SK-N-SH (cell line): ENCODE data around the gene VAPB. TPM values are rescaled to one million over a fixed set of nuclear protein-coding genes. Genes with fewer than 3 reads are reported as not detected.

Experiments used
- CTCF ChIA-PET: fragments of 300-600, 350-600 bp; formaldehyde crosslinking; extraction: SDS; loops from one replicate; lab custom pipeline; 2021; lab: Yijun Ruan, JAX
- POLR2A ChIA-PET: fragments of 350-600 bp; sonication (Branson Sonifier 250); formaldehyde crosslinking; extraction: SDS; loops from one replicate; lab custom pipeline; 2020; ENCODE audit warnings: antibody characterized with exemption, inconsistent platforms; lab: Yijun Ruan, JAX
- DNase-seq: peaks from one replicate; pipeline ENCODE4 v3.0.0; 2012
- H2AFZ ChIP-seq: fragments of 200-600 bp; sonication (generic); 2 replicates; pipeline ENCODE4 v1.8.1; 2016; ENCODE audit warnings: antibody characterized with exemption, mild to moderate bottlenecking, low read depth
- H3F3A ChIP-seq: fragments of 200-600 bp; sonication (generic); replicated peaks from 2 replicates; pipeline ENCODE3; 2016; ENCODE audit warnings: antibody characterized with exemption, mild to moderate bottlenecking; ENCODE audit not compliant: insufficient read depth
- H3K27ac ChIP-seq, 2 experiments: fragments of 200-500 bp in 1 of 2; fragments of 200-600 bp in 1 of 2; sonication (Bioruptor generic) in 1 of 2; sonication (generic), shearing (Covaris generic) in 1 of 2; 2 replicates each; pipeline versions ENCODE4 v1.5.1 to v1.6.1; 2014 to 2016; ENCODE audit warnings: low read depth in 2 of 2, inconsistent platforms in 1 of 2, low read length in 1 of 2, mild to moderate bottlenecking in 1 of 2, mixed read lengths in 1 of 2
- H3K27me3 ChIP-seq: fragments of 200-600 bp; sonication (generic), shearing (Covaris generic); 2 replicates; pipeline ENCODE4 v1.6.1; 2016; ENCODE audit warnings: mixed run types; ENCODE audit not compliant: insufficient read depth
- H3K36me3 ChIP-seq, 2 experiments: fragments of 200-500 bp in 1 of 2; fragments of 200-600 bp in 1 of 2; sonication (Bioruptor generic) in 1 of 2; sonication (generic) in 1 of 2; replicated peaks in 1 of 2; 2 replicates each; pipeline versions ENCODE3 to v1.5.1; 2014 to 2016; ENCODE audit warnings: low read length in 1 of 2, mild to moderate bottlenecking in 1 of 2; ENCODE audit not compliant: insufficient read depth in 2 of 2, control insufficient read depth in 1 of 2
- H3K4me1 ChIP-seq, 2 experiments: fragments of 200-500 bp in 1 of 2; fragments of 200-600 bp in 1 of 2; sonication (Bioruptor generic) in 1 of 2; sonication (generic), shearing (Covaris generic) in 1 of 2; 2 replicates each; pipeline versions ENCODE4 v1.5.1 to v1.6.1; 2014 to 2016; ENCODE audit warnings: low read depth in 1 of 2, low read length in 1 of 2, mixed run types in 1 of 2; ENCODE audit not compliant: insufficient read depth in 2 of 2, control insufficient read depth in 1 of 2
- H3K4me2 ChIP-seq: fragments of 200-600 bp; sonication (generic), shearing (Covaris generic); 2 replicates; pipeline ENCODE4 v1.6.1; 2017; ENCODE audit warnings: mixed run types
- H3K4me3 ChIP-seq, 2 experiments: fragments of 200-500 bp in 1 of 2; fragments of 200-600 bp in 1 of 2; sonication (Bioruptor generic) in 1 of 2; sonication (generic), shearing (Covaris generic) in 1 of 2; 2 replicates each; pipeline versions ENCODE4 v1.5.1 to v1.8.1; 2014 to 2016; ENCODE audit warnings: low read depth in 2 of 2, inconsistent platforms in 1 of 2, low read length in 1 of 2, mild to moderate bottlenecking in 1 of 2, mixed read lengths in 1 of 2, moderate library complexity in 1 of 2
- H3K79me2 ChIP-seq: fragments of 200-600 bp; sonication (generic); 2 replicates; pipeline ENCODE4 v1.8.1; 2017; ENCODE audit warnings: mild to moderate bottlenecking; ENCODE audit not compliant: insufficient read depth
- H3K9ac ChIP-seq: fragments of 200-600 bp; sonication (generic); 2 replicates; pipeline ENCODE4 v1.6.1; 2017; ENCODE audit warnings: mixed run types
- H3K9me2 ChIP-seq: fragments of 200-600 bp; sonication (generic); 2 replicates; pipeline ENCODE4 v1.6.1; 2017; ENCODE audit warnings: mixed run types
- H3K9me3 ChIP-seq: fragments of 200-600 bp; sonication (generic); 2 replicates; pipeline ENCODE4 v1.6.1; 2017; ENCODE audit warnings: mixed run types, mild to moderate bottlenecking, moderate library complexity
- H4K20me1 ChIP-seq: fragments of 200-600 bp; sonication (generic); 2 replicates; pipeline ENCODE4 v1.6.1; 2017; ENCODE audit warnings: mild to moderate bottlenecking, mixed run types; ENCODE audit not compliant: insufficient read depth
- CHD2 ChIP-seq: fragments of 150-350 bp; IDR thresholded peaks from 2 replicates; pipeline ENCODE4 v1.6.1; 2018; ENCODE audit warnings: low read length; ENCODE audit not compliant: partially characterized antibody
- FOSL2 ChIP-seq: IDR thresholded peaks from 2 replicates; pipeline ENCODE4 v1.4.0; 2012; ENCODE audit warnings: low read depth, mild to moderate bottlenecking, moderate library complexity, borderline replicate concordance
- FOXM1 ChIP-seq: IDR thresholded peaks from 2 replicates; pipeline ENCODE4 v1.4.0; 2012; ENCODE audit warnings: low read depth, mild to moderate bottlenecking
- JUND ChIP-seq: IDR thresholded peaks from 2 replicates; pipeline ENCODE4 v1.4.0; 2012
- MXI1 ChIP-seq: IDR thresholded peaks from 2 replicates; pipeline ENCODE4 v1.6.1; 2012; ENCODE audit warnings: mild to moderate bottlenecking, low read depth, low read length, improper control_type of control experiment
- NRF1 ChIP-seq: IDR thresholded peaks from 2 replicates; pipeline ENCODE4 v1.6.1; 2012; ENCODE audit warnings: low read depth, mild to moderate bottlenecking, low read length
- POLR2AphosphoS5 ChIP-seq: IDR thresholded peaks from 2 replicates; pipeline ENCODE4 v1.6.1; 2012; ENCODE audit warnings: low read depth, low read length
- RAD21 ChIP-seq: IDR thresholded peaks from 2 replicates; pipeline ENCODE4 v1.6.1; 2012; ENCODE audit warnings: mild to moderate bottlenecking, low read length
- RCOR1 ChIP-seq: fragments of 150-350 bp; IDR thresholded peaks from 2 replicates; pipeline ENCODE4 v1.6.1; 2017; ENCODE audit warnings: antibody characterized with exemption, low read length
- SMC3 ChIP-seq: IDR thresholded peaks from 2 replicates; pipeline ENCODE4 v1.6.1; 2012; ENCODE audit warnings: low read depth, low read length, improper control_type of control experiment
- TAF1 ChIP-seq: IDR thresholded peaks from 2 replicates; pipeline ENCODE4 v1.6.1; 2012; ENCODE audit warnings: low read depth, mild to moderate bottlenecking, low read length, moderate library complexity, borderline replicate concordance
- WGBS: methylation state at CpG from one replicate; pipeline ENCODE4 v1.1.6; 2017; ENCODE audit warnings: low lambda C conversion rate; 5-methylcytosine and 5-hydroxymethylcytosine counted together
- polyA plus RNA-seq, 3 experiments: library from polyadenylated mRNA; depleted of rRNA; stranded (reverse); fragments of >200 nt; gene quantifications; 2 replicates each; pipeline ENCODE4 v1.2.3, GENCODE V29; 2012
- TF ChIP-seq, protein P1 (sequence below): fragments of 200-600 bp; sonication (generic); IDR thresholded peaks from 2 replicates; pipeline ENCODE4 v1.6.1; 2017; ENCODE audit warnings: antibody characterized with exemption, mild to moderate bottlenecking, moderate library complexity
- TF ChIP-seq, protein P2 (sequence below): fragments of 150-350 bp; IDR thresholded peaks from 2 replicates; pipeline ENCODE4 v1.6.1; 2016; ENCODE audit warnings: mild to moderate bottlenecking, low read depth, low read length
- TF ChIP-seq, protein P3 (sequence below): IDR thresholded peaks from 2 replicates; pipeline ENCODE4; 2012

VAPB gene
- polyA plus RNA-seq, 1 of the 3 experiments (the other 2 are of a cell fraction) = 16.9 TPM

DNA sequence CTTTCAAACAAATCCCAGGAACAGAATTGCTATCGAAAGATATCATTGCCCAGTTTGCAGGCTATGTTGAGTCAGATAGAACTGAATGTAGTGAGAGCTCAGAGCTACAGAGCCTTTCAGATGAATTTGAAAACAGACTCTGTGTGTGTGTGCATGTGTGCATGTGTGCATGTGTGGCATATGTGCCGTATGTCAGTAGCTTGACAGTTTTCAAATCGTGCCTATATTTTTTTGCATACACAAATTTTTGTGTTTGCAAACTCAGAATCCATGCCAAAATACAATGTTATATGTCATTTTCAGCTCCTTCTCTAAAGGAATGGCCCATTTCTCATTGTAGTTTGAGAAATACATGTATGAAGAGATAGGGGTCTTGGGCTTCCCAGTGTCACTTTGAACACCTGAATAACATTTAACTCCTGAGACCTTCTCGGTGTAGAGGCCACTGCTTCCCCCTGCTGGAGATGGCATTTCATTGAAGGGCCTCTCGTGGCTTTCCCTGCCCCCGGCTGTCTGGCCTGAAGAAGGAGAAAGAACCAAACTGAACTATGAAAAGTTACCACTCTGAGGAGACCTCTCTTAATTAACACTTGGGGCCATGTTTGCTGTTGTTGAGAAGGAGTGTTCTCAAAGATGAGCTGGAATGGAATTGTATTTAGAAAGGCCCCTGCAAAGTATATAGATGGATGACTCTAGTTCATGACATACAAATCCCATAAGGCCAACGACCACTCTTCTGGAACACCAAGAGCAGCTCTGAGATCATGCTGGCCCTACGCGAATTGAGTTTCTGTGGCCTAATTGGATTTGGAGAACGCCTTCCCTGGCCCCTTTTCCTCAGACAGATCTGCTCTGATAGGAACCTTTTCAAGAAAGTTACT is 58.7 kb downstream of the VAPB start:
- no peak overlapping the region for H3K9ac ChIP-seq
- ChIA-PET POLR2A (interaction anchor here (0.6 kb wide), 1 partner anchor 203 kb away, joined by 3 read pairs; the partner anchor contains the start of gene STX16), CTCF (interaction anchor here (0.6 to 4.2 kb wide), 35 partner anchors 10 to 391 kb away, joined by 3 to 29 read pairs (median 4); partner anchors contain the start of gene STX16)
- H3K27ac ChIP-seq = no peak overlapping the region; a peak in 1 of 4 replicates
- H3K4me2 ChIP-seq = no peak overlapping the region
- peaks cover 35 to 47% of the 10 kb centered on the region in 2 experiments for H3K36me3 ChIP-seq
- no peaks in the 10 kb centered on the region for H3K9me2 ChIP-seq
- no peak for DNase-seq
- no peaks in the 10 kb centered on the region for H4K20me1 ChIP-seq
- no peaks in the 10 kb centered on the region for H3K27me3 ChIP-seq
- H3F3A ChIP-seq = peaks cover 10% of the 10 kb centered on the region
- no peak overlapping the region for H3K4me3 ChIP-seq
- H3K79me2 ChIP-seq = peaks cover 55% of the 10 kb centered on the region; the same call in 1 of the 2 replicates
- H3K9me3 ChIP-seq = no peaks in the 10 kb centered on the region
- TF ChIP-seq RAD21 = peak; percentile 77
- TF ChIP-seq SMC3 = peak; percentile 80
- peak; percentile 45 for TF ChIP-seq CHD2
- TF ChIP-seq, protein P1, sequence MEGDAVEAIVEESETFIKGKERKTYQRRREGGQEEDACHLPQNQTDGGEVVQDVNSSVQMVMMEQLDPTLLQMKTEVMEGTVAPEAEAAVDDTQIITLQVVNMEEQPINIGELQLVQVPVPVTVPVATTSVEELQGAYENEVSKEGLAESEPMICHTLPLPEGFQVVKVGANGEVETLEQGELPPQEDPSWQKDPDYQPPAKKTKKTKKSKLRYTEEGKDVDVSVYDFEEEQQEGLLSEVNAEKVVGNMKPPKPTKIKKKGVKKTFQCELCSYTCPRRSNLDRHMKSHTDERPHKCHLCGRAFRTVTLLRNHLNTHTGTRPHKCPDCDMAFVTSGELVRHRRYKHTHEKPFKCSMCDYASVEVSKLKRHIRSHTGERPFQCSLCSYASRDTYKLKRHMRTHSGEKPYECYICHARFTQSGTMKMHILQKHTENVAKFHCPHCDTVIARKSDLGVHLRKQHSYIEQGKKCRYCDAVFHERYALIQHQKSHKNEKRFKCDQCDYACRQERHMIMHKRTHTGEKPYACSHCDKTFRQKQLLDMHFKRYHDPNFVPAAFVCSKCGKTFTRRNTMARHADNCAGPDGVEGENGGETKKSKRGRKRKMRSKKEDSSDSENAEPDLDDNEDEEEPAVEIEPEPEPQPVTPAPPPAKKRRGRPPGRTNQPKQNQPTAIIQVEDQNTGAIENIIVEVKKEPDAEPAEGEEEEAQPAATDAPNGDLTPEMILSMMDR = peak; percentile 74
- TF ChIP-seq, protein P2, sequence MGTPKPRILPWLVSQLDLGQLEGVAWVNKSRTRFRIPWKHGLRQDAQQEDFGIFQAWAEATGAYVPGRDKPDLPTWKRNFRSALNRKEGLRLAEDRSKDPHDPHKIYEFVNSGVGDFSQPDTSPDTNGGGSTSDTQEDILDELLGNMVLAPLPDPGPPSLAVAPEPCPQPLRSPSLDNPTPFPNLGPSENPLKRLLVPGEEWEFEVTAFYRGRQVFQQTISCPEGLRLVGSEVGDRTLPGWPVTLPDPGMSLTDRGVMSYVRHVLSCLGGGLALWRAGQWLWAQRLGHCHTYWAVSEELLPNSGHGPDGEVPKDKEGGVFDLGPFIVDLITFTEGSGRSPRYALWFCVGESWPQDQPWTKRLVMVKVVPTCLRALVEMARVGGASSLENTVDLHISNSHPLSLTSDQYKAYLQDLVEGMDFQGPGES = no peak
- H3K4me1 ChIP-seq = peaks cover 4 to 42% of the 10 kb centered on the region in 2 experiments; a peak in 3 of 4 replicates
- H2AFZ ChIP-seq = no peak overlapping the region
- 84% methylated on average over 10 of the region's 10 CpGs for WGBS

DNA sequence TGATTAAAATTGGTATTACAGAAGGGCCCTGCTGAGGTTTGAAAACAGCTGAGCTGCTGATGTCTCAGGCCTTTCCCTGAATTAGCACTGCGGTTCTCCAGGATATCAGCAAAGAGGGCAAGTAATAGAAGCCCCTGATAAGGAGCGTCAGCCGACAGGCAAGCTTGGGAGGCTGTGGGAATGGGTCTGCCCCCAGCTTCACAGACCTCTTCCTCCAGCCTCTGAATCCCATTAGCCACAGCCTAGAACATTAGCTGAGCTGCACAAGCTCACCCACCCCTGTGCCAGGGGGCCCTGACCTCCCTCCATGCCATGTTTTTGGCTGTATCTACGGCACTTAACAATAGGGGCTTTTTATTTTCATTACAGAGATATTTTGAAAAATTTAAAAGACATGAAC is 59.9 kb downstream of the VAPB start:
- H3K9me3 ChIP-seq = no peaks in the 10 kb centered on the region
- no peak overlapping the region for H2AFZ ChIP-seq
- peaks cover 43% of the 10 kb centered on the region; the same call in 1 of the 2 replicates for H3K79me2 ChIP-seq
- H3K4me3 ChIP-seq = no peak overlapping the region
- no peaks in the 10 kb centered on the region for H3K27me3 ChIP-seq
- H3K9ac ChIP-seq = no peak overlapping the region
- H3F3A ChIP-seq = peaks cover 10% of the 10 kb centered on the region
- CTCF ChIA-PET = interaction anchor here (0.6 to 4.2 kb wide), 18 partner anchors 10 to 405 kb away, joined by 3 to 29 read pairs (median 4); partner anchors contain the start of gene STX16
- POLR2A ChIA-PET = interaction anchor here (0.6 to 2.0 kb wide), 3 partner anchors 23 to 202 kb away, joined by 3 to 6 read pairs (median 4); partner anchors contain the start of genes STX16 and VAPB
- peaks cover 33 to 46% of the 10 kb centered on the region in 2 experiments for H3K36me3 ChIP-seq
- no peaks in the 10 kb centered on the region for H4K20me1 ChIP-seq
- H3K27ac ChIP-seq = peak overlapping the region; percentile 27 to 79; a peak in 3 of 4 replicates
- 84% methylated on average over 4 of the region's 4 CpGs for WGBS
- no peak overlapping the region for H3K4me2 ChIP-seq
- TF ChIP-seq RCOR1 (no peak), TAF1 (no peak), FOXM1 (no peak), POLR2AphosphoS5 (no peak), FOSL2 (no peak), JUND (no peak), NRF1 (no peak), RAD21 (no peak), MXI1 (no peak)
- TF ChIP-seq, protein P1 = no peak
- TF ChIP-seq, protein P2 = no peak
- TF ChIP-seq, protein P3, sequence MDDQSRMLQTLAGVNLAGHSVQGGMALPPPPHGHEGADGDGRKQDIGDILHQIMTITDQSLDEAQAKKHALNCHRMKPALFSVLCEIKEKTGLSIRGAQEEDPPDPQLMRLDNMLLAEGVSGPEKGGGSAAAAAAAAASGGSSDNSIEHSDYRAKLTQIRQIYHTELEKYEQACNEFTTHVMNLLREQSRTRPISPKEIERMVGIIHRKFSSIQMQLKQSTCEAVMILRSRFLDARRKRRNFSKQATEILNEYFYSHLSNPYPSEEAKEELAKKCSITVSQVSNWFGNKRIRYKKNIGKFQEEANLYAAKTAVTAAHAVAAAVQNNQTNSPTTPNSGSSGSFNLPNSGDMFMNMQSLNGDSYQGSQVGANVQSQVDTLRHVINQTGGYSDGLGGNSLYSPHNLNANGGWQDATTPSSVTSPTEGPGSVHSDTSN = no peak
- H3K4me1 ChIP-seq = peaks cover 4 to 36% of the 10 kb centered on the region in 2 experiments; a peak in 3 of 4 replicates
- no peaks in the 10 kb centered on the region for H3K9me2 ChIP-seq
- DNase-seq = peak; percentile 67
